OCI-LY1 (cell line): ENCODE data around the gene HNRNPL.

Experiments
- CTCF ChIP-seq: fragments of 200-600 bp; sonication (generic), shearing (Covaris generic); IDR thresholded peaks from 2 replicates; pipeline ENCODE4 v1.5.1; 2017; ENCODE audit warnings: mild to moderate bottlenecking, antibody characterized with exemption, low read length, moderate library complexity, mixed read lengths
- EZH2 ChIP-seq: fragments of 200-600 bp; sonication (generic), shearing (Covaris generic); IDR thresholded peaks from 2 replicates; pipeline ENCODE4 v1.8.0; 2017; ENCODE audit warnings: borderline replicate concordance, mixed run types, mild to moderate bottlenecking, antibody characterized with exemption, low read length, moderate library complexity, mixed read lengths

- TF ChIP-seq CTCF, result no peak
- TF ChIP-seq EZH2, result no peak
Observed at GRCh38 chr19:38836983-38837626, 12.7 kb downstream of the HNRNPL start.
